Activated CD8-positive, alpha-beta memory T cell treated with anti-CD3 and anti-CD28 coated beads, Interleukin-2, amount 50 U/mL, for 1 hour (primary cell): ENCODE measurements around the gene GPC1.
"Not testable (repeated sequence)": the region's sequence is repeated elsewhere in the genome, so short reads cannot be mapped to it uniquely, and the experiment has no call there.

Experiments
- DNase-seq: peaks from one replicate; pipeline ENCODE4 v3.0.0-alpha.2; 2020; ENCODE audit errors: extremely low read depth

The GPC1 gene

DNA sequence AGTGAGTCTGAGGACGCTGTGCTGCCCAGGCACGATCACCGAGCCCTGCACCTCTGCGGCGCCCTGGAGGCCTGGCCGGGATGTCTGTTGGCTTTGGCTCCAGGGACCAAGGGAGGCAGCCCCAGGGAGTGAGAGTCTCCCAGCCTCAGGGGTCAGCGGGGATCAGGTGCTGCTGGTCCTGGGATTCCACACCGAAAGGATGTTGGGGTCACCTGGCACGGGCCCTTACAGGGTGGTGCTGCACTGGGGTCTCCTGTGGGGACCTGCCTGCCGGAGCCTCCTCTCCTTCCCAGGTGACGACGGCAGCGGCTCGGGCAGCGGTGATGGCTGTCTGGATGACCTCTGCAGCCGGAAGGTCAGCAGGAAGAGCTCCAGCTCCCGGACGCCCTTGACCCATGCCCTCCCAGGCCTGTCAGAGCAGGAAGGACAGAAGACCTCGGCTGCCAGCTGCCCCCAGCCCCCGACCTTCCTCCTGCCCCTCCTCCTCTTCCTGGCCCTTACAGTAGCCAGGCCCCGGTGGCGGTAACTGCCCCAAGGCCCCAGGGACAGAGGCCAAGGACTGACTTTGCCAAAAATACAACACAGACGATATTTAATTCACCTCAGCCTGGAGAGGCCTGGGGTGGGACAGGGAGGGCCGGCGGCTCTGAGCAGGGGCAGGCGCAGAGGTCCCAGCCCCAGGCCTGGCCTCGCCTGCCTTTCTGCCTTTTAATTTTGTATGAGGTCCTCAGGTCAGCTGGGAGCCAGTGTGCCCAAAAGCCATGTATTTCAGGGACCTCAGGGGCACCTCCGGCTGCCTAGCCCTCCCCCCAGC lies 30.5 kb downstream of the GPC1 start:
- no peak for DNase-seq

DNA sequence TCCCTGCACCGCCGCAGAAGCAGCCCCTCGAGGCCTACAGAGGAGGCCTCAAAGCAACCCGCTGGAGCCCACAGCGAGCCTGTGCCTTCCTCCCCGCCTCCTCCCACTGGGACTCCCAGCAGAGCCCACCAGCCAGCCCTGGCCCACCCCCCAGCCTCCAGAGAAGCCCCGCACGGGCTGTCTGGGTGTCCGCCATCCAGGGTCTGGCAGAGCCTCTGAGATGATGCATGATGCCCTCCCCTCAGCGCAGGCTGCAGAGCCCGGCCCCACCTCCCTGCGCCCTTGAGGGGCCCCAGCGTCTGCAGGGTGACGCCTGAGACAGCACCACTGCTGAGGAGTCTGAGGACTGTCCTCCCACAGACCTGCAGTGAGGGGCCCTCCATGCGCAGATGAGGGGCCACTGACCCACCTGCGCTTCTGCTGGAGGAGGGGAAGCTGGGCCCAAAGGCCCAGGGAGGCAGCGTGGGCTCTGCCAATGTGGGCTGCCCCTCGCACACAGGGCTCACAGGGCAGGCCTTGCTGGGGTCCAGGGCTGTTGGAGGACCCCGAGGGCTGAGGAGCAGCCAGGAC lies 31.2 kb downstream of the GPC1 start:
- no peak for DNase-seq

DNA sequence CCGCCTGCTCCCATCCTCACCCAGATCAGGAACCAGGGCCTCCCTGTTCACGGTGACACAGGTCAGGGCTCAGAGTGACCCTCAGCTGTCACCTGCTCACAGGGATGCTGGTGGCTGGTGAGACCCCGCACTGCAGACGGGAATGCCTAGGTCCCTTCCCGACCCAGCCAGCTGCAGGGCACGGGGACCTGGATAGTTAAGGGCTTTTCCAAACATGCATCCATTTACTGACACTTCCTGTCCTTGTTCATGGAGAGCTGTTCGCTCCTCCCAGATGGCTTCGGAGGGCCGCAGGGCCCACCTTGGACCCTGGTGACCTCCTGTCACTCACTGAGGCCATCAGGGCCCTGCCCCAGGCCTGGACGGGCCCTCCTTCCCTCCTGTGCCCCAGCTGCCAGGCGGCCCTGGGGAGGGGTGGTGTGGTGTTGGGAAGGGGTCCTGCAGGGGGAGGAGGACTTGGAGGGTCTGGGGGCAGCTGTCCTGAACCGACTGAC lies 31.7 kb downstream of the GPC1 start:
- no peak for DNase-seq

DNA sequence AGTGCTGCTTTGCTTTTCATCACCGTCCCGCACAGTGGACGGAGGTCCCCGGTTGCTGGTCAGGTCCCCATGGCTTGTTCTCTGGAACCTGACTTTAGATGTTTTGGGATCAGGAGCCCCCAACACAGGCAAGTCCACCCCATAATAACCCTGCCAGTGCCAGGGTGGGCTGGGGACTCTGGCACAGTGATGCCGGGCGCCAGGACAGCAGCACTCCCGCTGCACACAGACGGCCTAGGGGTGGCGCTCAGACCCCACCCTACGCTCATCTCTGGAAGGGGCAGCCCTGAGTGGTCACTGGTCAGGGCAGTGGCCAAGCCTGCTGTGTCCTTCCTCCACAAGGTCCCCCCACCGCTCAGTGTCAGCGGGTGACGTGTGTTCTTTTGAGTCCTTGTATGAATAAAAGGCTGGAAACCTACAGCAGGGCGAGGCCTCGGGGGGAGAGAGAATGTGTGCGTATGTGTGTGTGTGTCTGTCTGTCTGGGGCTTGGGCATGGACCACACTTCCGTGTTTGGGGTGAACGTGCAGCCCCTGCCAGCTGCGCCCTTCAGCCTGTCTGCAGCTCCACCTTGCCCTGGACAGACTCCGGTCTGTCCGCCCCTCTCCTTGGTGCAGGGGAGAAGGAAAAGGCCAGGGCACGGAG lies 32.3 kb downstream of the GPC1 start:
- no peak for DNase-seq

DNA sequence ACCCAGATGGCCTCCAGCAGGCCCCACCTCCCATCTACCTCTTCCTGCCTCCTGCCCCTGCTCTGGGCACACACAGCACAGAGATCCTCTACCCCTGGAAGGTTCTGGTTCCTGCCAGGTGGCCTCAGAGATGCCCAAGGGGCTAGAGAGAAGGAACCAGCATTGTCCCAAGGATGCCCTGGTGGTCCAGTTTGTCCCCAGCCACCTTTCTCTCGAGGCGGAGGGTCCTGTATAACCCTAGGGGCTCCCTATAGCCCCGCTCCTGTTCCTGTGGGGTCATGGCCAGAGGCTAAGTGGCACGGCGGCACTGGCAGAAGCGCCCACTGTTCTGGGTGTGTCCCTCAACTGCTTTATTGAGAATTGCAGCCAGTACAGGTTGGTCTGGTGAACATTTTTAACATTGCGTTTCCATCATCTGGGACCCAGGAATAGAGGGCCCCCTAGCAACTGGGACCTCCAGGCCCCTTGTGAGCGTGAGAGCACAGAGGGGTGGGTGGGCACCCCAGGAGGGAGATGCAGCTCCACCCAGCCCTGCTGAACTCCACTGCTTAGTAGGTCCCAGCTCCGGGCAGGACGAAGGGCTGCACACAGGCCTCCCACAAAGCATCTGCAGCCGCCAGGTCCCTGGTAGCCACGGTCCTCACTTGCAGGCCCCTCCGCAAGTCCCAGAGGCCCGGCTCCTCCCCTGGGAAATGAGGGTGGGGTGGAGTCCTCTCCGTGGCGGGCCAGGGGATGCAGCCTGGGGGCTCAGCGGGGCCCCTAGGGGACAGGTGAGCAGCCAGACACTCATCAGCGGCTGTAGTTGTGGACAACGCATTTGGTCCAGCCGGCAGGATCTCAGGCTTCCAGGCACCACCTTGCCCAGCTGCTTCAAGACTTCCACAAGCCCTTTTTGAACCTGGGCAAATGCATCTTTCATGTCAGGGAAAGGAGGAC lies 33.1 kb downstream of the GPC1 start:
- no peak for DNase-seq

DNA sequence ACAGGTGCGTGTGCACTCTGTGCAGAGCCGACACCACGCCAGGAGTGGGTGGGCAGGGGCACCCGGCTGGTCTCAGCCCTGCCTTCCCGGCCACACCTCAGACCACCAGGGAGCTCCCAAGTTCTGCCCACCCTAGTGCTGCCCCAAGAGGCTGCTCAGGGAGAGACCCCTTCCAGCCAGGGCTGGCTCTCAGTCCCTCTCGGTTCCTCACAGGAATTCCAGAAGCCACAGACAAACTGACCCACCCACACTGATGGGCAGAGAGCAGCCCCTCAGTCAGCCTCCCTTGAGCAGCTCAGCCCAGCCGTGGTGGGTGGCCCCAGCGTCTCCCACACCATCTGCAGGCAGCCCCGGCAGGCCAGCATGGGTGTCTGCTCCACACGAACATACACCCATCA lies 33.8 kb downstream of the GPC1 start:
- DNase-seq: no peak

DNA sequence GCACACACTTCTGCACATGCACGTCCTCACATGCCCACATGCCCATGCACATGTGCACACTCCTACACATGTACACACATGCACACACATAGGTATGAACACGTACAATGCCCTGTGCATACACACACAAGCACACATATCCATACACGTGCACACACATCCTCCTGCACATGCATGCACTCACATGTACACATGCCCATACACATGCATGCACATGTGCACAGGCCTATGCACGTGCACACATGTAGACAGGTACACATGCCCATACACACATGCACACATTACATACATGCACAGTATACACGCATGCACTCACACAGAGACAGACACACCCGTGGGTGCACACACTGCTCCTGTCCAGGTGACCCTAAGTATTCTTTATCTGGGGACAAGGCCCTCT lies 34.3 kb downstream of the GPC1 start:
- DNase-seq: no peak

DNA sequence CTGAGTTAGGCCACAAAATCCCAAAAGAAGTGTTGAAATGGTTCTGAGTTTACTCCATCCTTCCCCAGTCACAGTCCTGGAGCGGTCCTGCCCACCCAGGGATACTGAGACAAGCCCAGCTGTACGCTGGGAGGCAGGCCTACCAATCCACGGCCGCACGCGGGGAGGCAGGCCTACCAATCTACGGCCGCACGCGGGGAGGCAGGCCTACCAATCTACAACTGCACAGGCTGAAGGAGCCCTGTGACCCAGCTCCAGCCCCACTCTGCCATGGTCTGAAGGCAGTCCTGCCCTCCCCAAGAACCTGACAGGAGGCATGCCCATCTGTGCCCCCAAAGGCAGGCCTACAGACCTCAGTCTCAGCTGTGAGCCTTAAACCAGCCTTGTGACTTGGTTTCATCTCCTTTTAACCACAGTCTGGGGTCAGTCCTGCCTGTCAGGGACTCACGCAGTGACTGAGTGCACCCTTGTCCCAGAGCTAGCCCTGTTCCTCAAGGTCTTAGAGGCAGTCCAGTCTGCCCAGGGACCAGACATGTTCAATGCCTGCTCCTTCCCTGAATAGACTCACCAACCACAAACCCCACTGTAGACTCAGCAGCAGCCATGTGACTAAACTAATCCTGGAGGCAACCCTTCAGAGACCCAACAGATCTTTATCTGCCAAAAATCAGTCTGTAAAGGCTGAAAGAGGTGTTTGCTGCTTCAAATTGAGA lies 36.8 kb downstream of the GPC1 start:
- no peak for DNase-seq

DNA sequence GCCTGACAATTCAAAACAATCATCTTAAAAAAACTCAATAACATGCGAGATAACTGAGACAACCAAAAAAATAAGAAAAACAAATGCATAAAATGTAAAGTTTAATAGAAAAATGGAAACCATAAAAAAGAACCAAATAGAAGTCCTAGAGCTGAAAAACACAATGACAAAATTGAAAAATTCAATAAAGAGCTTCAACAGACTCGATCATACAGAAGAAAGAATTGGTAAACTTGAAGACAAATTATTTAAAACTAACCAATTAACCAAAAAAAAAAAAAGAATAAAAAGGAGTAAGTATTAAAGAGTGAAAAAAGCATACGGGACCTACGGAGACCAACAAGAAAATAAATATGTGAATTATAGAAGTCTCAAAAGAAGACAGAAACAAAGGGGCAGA lies 37.7 kb downstream of the GPC1 start:
- no peak for DNase-seq

DNA sequence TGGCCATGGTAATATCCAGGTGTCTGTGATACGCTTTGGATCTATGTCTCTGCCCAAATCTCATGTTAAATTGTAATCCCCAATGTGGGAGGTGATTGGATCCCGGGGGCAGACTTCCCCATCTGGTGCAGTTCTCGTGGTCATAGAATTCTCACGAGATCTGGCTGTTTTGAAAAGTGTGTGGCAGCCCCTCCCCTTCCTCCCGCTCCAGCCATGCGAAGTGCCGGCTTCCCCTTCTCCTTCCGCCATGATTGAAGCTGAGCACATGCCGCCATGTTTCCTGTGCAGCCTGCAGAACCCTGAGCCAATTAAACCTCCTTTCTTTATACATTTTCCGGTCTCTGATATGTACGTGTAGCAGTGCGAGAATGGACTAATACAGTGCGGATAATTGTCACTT lies 42.5 kb downstream of the GPC1 start:
- DNase-seq: no peak

DNA sequence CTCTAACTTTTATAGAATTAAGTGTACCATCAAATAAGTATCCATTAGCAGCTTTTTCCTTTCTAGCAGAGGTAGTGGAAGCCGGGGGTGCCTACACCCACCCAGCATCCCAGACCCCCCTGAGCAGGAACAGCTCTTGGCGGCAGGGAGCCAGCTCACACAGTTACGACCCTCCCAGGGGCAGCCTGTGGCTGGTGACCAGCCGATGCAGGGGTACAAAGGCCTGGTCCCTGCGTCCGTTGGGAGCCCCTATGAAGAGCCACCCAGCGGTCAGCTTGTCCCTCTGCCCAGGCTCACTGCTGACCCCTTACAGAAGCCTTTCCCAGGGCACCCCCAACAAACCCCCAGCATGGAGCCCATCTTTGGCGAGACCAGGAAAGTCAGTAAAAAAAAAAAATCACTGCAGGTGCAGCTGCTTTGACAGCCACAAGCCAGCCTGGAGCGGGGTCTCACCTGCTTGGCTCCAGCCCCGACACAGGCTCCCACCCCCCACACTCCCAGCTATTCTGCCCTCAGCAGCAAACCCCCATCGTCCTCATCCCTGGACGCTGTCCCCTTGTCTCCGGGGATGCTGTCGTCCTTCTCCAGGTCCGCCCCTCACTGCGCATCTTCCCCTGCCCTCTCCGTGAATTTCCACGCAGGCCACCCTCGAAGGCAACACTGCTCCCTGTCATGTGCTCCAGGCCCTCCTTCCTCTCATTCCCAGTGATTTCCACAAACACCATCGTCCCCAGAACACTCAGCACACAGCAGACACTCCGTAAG lies 43.1 kb downstream of the GPC1 start:
- no peak for DNase-seq

DNA sequence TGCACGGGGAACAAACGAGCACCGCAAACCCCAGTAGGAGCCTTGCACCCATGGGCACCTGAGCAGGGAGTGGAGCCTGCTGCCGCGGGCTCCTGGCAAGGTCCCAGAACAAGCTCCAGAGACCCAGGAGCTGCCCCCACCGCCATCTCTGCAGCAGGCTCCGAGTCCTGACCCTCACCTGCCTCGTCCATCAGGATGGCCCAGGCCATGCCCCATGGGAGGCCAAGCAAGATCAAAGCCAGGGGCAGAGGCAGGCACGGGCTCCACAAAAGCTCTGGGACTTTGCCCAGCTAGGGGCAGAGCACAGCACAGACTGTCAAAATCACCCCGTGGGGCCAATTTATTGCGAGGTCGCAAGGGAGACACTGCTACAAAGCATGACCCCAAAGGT lies 43.6 kb downstream of the GPC1 start:
- DNase-seq: no peak

DNA sequence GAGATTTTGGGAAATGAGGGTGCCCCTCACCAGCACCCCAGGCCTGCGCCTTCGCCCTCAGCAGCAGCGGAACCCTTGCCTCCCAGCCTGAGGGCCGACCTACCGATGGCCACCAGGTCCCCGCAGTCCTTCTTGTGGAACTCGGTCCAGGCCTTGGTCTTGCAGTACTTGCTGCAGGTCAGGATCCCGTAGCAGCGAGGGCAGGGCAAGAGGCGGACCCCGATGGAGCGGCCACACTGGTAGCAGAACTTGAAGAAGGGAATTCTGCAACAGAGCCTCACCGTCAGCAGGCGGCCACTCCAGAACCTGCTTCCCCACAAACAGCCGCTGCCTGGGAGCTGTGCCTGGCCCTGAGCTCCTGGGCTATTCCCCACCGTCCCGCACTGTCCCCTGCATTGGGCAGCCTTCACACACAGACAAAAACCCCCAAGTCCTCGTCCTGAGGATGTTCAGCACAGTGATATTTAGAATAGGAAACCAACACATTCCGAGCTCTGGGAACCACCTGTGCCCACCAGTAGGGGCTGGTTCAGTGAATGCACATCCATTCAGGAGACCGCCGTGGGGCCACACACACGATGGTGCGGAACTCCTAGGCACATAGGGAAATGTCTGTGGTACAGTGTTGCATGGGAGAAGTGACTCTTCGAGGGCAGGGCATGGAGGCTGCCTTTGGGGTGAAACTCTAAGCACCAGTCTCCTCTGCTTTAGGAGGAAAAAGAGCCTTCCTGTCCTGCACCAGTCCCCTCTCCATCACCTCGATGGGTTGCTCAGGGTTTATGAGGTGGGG lies 45.6 kb downstream of the GPC1 start:
- no peak for DNase-seq

DNA sequence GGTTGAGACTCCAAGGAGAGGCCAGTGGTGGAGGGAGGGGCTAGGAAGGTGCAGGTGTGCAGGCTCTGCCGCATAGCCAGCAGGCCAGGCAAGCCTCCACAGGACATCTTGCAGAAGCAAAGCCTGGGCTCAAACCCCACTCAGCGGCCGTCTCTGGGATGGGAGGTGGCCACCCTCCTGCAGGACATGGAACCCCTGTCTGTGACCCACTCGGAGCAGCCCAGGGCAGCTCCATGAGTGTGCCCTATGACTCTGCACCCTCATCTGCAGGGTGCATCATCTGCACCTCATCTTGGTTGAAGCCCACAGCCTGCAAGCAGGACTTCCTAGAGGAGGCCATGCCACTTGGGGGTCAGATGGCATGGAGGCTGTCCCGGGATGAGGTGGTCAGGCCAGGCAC lies 46.3 kb downstream of the GPC1 start:
- no peak for DNase-seq

DNA sequence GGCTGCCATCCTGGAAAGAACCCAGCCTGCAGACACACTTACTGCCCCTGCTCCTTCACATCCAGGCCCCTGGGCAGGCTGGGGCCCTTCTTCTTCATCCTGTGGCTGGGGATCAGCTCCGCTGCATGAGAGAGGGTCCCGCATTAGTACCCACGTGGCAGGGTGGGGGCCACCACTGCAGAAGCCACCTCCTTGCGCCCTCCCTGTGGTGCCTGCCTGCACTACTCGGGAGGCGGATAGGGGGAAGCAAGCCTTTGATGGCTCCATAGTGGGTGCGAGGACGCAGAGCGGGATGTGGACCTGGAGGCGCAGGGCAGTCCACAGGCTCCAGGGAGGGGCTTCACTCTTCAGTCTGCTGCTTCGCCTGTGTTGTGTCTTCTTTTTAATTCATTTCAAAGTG lies 46.7 kb downstream of the GPC1 start:
- DNase-seq: no peak

DNA sequence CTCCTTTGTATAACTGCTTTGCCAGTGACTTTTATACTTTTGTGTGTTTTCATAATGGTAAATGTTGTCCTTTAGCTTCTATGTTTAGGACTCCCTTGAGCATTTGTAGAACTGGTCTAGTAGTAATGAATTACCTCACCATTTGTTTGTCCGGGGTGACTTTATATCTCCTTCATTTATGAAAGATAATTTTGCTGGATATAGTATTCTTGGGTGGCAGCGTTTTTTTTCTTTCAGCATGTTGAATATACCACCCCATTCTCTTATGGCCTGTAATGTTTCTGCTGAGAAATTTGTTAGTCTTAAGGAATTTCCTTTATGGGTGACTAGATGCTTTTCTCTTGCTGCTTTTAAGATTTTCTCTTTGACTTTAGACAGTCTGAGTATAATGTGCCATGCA lies 56.0 kb downstream of the GPC1 start:
- no peak for DNase-seq

DNA sequence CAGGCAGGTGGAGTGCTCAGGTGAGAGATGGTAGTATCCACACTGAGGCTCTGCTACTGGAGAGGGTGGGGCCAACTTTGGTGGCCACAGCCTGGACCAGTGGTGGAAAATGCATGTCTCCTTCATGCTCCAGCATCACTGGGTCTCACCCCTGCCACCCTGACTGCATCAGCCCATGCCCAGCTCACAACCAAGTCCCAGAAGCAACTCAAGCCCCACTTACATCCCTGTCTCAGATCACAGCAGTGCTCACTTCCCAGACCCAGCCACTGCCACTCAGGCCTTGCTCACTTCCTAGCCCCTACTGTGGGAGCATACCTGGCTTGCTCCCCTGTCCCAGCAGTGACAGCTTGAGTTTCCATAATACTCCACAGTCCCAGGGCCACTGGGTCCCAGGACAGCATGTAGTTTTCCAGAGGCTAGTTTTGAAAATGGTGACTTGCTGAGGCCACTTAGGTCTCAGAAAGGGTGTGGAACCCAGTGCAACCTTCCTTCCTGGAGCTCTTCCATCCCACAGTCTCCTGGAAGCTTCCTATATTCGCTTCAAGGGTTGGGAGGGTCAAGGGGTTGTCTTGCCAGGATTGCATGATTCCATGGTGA lies 58.8 kb downstream of the GPC1 start:
- DNase-seq: no peak

DNA sequence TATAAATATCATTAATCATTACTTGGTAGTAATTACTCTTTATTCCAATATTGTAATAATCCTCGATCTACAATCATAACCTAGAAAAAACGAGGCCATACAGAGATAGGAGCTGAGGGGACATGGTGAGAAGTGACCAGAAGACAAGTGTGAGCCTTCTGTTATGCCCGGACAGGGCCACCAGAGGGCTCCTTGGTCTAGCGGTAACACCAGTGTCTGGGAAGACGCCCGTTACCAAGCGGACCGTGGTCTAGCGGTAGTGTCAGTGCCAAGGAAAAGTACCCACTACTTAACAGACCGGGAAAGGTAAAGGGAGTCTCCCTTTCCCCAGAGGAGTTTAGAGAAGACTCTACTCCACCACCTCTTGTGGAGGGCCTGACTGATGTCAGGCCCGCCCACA lies 59.5 kb downstream of the GPC1 start:
- not testable (repeated sequence) for DNase-seq

DNA sequence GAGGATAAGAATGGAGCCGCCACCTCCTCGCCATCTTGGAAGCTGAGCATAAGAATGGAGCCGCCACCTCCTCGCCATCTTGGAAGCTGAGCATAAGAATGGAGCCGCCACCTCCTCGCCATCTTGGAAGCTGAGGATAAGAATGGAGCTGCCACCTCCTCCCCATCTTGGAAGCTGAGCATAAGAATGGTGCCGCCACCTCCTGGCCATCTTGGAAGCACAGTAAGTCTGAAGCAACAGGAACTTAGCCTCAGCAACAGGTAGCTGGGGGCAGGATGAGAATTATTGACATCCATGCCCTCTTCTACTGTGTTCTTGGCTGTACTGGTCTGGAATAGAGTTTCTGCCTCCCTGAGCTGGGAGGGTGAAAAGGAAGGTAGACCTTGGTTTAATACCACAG lies 61.6 kb downstream of the GPC1 start:
- not testable (repeated sequence) for DNase-seq
